Measurements from ENCODE around the gene RASA2.

The RASA2 gene

GRCh38 chr3:141652349-141652748 is 165.5 kb downstream of the RASA2 start:
- no peak for DNase-seq

- no peak for DNase-seq
Observed at GRCh38 chr3:141653847-141654246, 167.0 kb downstream of the RASA2 start.

GRCh38 chr3:141655801-141656200 is 169.0 kb downstream of the RASA2 start:
- DNase-seq = no peak

- DNase-seq = no peak
Observed at GRCh38 chr3:141656771-141657170, 169.9 kb downstream of the RASA2 start.

- no peak for DNase-seq
Observed at GRCh38 chr3:141657516-141657915, 170.7 kb downstream of the RASA2 start.

GRCh38 chr3:141659821-141660613 is 173.2 kb downstream of the RASA2 start:
- no peak for DNase-seq

- DNase-seq = no peak
Observed at GRCh38 chr3:141660614-141660947, 173.8 kb downstream of the RASA2 start.

- DNase-seq = no peak
Observed at GRCh38 chr3:141661229-141662196, 174.7 kb downstream of the RASA2 start.

- no peak for DNase-seq
Observed at GRCh38 chr3:141663993-141664392, 177.2 kb downstream of the RASA2 start.

Data from activated T-cell treated with anti-CD3 and anti-CD28 coated beads, Interleukin-2, amount 50 U/mL, for 1 hour (primary cell).